ENCODE results near the gene PRKAR1B. TPM values are rescaled to one million over a fixed set of nuclear protein-coding genes. Genes with fewer than 3 reads are reported as not detected.

Gene PRKAR1B
- total RNA-seq, 1 experiment from 2014 or later, result 24.8 TPM

DNA sequence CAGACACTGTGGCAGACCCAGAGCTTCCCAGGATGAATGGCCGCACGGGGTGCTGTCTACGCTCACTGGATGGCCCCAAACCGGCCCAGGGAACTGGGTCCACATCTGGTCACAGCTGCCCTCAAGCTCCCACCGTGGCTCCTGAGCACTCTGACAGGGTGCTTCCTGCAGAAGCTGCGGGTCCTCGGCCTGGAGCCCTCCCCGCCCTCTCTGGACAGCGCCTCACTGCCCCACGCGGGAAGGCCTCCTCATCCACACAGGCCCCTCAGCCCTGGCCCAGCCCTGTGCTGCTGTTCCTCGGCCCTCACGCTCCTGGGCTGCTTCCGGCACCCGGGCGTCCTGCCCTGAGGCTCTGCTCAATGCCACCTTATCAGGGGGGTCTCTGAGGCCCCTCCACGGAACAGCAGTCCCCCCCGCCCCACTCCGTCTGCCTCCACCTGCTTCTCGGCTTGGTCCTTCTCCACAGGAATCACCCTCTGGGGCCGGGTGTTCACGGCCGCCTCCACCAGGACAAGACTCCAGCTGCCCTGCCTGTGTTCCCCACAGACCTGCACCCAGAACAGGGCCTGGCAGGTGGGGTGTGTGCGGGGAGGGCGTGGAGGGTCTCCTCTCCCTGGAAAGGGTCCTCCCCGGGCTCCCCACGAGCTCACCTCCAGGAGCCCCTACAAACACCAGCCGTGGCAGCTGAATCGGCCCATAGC, 132.0 kb downstream of the PRKAR1B start:
- no TSS peak for BruUV-seq (replicated peaks)
- H3K4me1 Mint-ChIP-seq (ENCODE audit: low read depth, unreplicated experiment), result no peaks in the 10 kb centered on the region
- CTCF ChIA-PET, result no interaction called here
- no peak for DNase-seq
- intact Hi-C loops (cut with micrococcal nuclease; ENCODE audit: unreplicated experiment), result no loop called here
- H3K27me3 Mint-ChIP-seq (ENCODE audit: unreplicated experiment), result peaks cover 19% of the 10 kb centered on the region
- no peaks in the 10 kb centered on the region for H3K9me3 Mint-ChIP-seq (ENCODE audit: low read depth, unreplicated experiment)
- no peak overlapping the region for H3K4me3 Mint-ChIP-seq (ENCODE audit: low read depth, unreplicated experiment)
- peaks cover 13% of the 10 kb centered on the region for H3K36me3 Mint-ChIP-seq (ENCODE audit: insufficient read depth, unreplicated experiment)
- H3K27ac Mint-ChIP-seq (ENCODE audit: unreplicated experiment), result no peak overlapping the region
- TF ChIP-seq, protein P1, sequence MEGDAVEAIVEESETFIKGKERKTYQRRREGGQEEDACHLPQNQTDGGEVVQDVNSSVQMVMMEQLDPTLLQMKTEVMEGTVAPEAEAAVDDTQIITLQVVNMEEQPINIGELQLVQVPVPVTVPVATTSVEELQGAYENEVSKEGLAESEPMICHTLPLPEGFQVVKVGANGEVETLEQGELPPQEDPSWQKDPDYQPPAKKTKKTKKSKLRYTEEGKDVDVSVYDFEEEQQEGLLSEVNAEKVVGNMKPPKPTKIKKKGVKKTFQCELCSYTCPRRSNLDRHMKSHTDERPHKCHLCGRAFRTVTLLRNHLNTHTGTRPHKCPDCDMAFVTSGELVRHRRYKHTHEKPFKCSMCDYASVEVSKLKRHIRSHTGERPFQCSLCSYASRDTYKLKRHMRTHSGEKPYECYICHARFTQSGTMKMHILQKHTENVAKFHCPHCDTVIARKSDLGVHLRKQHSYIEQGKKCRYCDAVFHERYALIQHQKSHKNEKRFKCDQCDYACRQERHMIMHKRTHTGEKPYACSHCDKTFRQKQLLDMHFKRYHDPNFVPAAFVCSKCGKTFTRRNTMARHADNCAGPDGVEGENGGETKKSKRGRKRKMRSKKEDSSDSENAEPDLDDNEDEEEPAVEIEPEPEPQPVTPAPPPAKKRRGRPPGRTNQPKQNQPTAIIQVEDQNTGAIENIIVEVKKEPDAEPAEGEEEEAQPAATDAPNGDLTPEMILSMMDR (IDR thresholded peaks at IDR 0.05; ENCODE audit: unreplicated experiment), result no peak

DNA sequence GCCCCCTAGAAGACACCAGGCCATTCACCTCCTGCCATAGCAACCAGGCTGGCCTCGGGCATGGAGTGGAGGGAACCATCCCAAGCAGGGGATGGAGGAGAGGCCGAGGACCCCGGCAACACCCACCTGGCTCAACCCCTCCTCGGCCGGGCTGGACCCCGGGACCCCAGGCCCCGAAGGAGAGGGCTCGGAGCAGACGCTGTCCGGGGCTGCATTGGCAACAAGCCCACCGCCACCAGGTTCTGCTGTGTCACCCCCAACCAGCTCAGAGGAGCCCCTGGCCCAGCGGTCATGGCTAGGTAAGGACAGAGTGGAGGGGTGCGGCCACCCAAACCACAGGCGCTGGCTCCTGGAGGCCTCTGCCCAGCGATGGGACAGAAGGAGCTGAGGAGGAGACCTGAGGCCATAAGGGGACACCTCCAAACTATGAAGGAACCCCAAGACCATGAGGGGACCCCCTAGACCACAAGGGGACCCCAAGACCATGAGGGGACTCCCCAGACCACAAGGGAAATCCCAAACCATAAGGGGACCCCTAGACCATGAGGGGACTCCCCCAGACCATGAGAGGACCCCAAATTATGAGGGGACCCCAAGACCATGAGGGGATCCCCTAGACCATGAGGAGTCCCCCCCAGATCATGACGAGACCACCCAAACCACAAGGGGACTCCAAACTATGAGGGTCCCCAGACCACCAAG, 132.7 kb downstream of the PRKAR1B start:
- TF ChIP-seq, protein P1 (IDR thresholded peaks at IDR 0.05; ENCODE audit: unreplicated experiment), result no peak
- no TSS peak for BruUV-seq (replicated peaks)
- Mint-ChIP-seq H3K27me3 (ENCODE audit: unreplicated experiment) (peaks cover 12% of the 10 kb centered on the region), H3K4me1 (ENCODE audit: low read depth, unreplicated experiment) (no peaks in the 10 kb centered on the region), H3K4me3 (ENCODE audit: low read depth, unreplicated experiment) (no peak overlapping the region), H3K9me3 (ENCODE audit: low read depth, unreplicated experiment) (no peaks in the 10 kb centered on the region), H3K27ac (ENCODE audit: unreplicated experiment) (no peak overlapping the region), H3K36me3 (ENCODE audit: insufficient read depth, unreplicated experiment) (peaks cover 13% of the 10 kb centered on the region)
- CTCF ChIA-PET, result no interaction called here
- DNase-seq, result no peak
- intact Hi-C loops (cut with micrococcal nuclease; ENCODE audit: unreplicated experiment), result no loop called here

DNA sequence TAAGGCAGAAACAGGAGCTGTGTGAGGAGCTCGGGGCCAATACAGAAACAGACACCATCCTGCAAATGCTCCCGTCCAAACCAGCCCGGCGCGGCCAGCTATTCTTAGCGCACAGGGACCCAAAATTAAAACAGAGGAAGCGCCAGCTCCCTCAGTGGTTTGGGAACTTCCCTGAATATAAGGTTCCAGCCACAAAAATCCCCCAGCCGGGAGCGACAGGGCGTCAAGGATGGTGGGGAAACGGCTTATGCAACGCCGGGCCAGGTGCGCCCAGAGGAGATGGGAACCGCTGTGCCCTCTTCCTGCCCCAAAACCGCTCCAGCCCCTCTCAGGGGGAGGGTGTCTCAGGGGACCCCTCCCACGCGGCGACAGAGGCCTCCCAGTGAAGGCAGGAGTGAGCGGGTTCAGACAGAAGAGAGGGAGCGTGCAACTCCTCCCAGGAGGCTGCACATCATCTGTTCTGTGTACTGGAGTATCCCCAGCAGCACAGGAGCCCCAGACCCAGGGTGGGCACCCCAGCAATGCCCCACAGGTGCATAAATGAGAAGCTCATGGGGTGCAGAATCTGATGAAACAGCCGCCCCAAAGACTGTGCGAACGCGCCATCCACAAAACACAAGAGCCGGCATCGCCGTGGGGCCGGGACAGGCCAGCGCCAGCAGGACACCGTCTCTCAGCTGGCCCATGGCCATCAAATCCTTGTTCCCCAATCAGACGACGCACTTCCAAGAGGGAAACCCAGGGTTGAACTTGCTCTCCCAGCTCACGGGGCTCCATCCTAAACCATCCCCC, 133.6 kb downstream of the PRKAR1B start:
- H3K27ac Mint-ChIP-seq (ENCODE audit: unreplicated experiment), result no peak overlapping the region
- H3K27me3 Mint-ChIP-seq (ENCODE audit: unreplicated experiment), result peaks cover 4% of the 10 kb centered on the region
- no peak overlapping the region for H3K4me3 Mint-ChIP-seq (ENCODE audit: low read depth, unreplicated experiment)
- CTCF ChIA-PET, result no interaction called here
- BruUV-seq (replicated peaks), result no TSS peak
- no peaks in the 10 kb centered on the region for H3K4me1 Mint-ChIP-seq (ENCODE audit: low read depth, unreplicated experiment)
- TF ChIP-seq, protein P1 (IDR thresholded peaks at IDR 0.05; ENCODE audit: unreplicated experiment), result no peak
- peaks cover 13% of the 10 kb centered on the region for H3K36me3 Mint-ChIP-seq (ENCODE audit: insufficient read depth, unreplicated experiment)
- no peak for DNase-seq
- intact Hi-C loops (cut with micrococcal nuclease; ENCODE audit: unreplicated experiment), result no loop called here
- peaks cover 5% of the 10 kb centered on the region for H3K9me3 Mint-ChIP-seq (ENCODE audit: low read depth, unreplicated experiment)

DNA sequence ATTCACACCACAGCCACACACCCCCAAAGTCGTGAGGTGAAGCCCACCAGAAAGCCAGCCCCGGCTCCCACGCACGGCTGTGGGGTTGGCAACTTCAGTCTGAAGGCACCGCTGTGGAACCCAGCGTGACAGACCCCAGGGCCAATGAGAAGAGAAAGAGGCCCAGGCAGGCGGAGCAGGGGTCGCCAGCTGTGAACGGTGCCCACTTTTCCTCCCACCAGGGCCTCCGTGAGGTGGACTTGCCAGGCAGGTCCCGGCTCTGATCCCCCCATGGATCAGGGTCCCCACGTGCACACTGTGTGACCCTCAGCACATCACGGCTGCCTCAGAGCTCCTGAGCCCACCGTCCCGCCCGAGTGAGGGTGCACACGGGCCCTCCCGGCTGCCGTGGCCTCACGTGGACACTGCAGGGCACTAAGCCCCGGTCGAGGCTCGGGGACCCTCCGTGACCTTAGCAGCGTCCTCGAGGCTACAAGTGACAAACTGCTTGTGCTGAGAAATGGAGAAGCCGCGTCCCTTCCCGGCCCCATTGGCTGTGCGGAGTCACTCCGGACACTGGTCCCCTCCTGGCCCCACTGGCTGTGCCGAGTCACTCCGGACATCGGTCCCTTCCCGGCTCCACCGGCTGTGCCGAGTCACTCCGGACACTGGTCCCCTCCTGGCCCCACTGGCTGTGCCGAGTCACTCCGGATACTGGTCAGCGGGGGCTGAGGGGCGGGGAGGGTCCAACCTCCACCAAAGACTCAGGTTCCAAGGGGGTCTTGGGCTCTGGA, 135.0 kb downstream of the PRKAR1B start:
- CTCF ChIA-PET, result interaction anchor here (0.7 kb wide), 1 partner anchor 172 kb away, joined by 3 read pairs; no protein-coding TSS in a partner anchor
- peaks cover 9% of the 10 kb centered on the region for H3K9me3 Mint-ChIP-seq (ENCODE audit: low read depth, unreplicated experiment)
- no peaks in the 10 kb centered on the region for H3K27me3 Mint-ChIP-seq (ENCODE audit: unreplicated experiment)

More for the DNA sequence above, 135.0 kb downstream of the PRKAR1B start:
- Mint-ChIP-seq H3K4me3 (ENCODE audit: low read depth, unreplicated experiment) (no peak overlapping the region), H3K27ac (ENCODE audit: unreplicated experiment) (no peak overlapping the region), H3K36me3 (ENCODE audit: insufficient read depth, unreplicated experiment) (peaks cover 18% of the 10 kb centered on the region), H3K4me1 (ENCODE audit: low read depth, unreplicated experiment) (no peaks in the 10 kb centered on the region)
- no peak for DNase-seq
- intact Hi-C loops (cut with micrococcal nuclease; ENCODE audit: unreplicated experiment), result no loop called here
- BruUV-seq (replicated peaks), result no TSS peak
- TF ChIP-seq, protein P1 (IDR thresholded peaks at IDR 0.05; ENCODE audit: unreplicated experiment), result no peak
